HG03039 (cell line): ENCODE results near the gene FEV.

Experiments used
- ATAC-seq: cut with Tn5 transposase; IDR thresholded peaks from one replicate; pipeline ENCODE4 v1.9.1; 2021; ENCODE audit warnings: mild to moderate bottlenecking, moderate library complexity; ENCODE audit not compliant: unreplicated experiment

The FEV gene

DNA sequence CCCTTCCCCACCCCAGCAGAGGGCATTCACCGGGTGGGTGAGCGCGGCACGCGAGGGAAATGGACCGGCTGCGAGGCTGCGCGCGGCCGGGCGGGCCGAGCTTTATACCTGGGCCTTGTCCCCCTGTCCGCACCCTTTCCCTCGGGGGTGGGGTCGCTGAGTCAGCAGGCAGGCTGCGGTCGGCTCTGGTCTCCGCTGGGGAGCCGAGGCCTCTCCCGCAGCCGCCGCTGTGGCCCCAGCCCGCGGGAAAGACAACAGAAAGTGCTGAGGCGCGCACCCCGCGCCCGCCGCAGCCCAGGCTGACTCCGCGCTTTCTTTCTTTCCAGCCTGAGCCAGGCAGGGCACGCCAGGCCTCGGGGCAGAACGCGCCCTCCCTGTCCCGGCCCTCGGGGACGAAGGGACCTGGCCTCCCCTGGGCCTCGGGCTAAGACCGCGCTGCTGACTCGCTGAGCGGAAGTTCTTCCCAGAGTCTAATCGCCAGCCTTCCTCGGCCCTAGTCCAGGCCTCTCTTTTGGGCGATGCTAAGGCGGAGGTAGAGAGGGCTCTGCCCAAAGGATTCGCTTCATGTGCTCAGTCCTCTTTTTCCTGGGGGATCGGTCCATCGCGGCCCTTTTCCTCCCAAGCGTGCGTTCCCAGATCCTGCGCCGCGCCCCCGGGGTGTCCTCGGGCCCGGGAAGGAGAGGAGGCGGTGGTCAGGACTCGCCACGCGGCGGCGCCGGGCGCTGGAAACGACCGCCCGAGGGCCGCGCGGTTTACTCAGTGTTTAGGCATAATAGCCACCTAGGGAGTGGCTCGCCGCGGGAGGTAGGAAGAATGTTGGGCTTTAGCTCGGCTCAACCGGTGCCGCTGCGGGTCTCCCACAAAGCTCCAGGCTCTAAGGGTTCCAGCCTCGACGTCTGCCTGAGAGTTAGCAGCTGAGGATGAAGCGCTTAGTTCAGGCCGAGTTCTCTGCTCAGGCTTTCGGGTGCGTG, 8.6 kb upstream of the FEV start, which contains the start of gene CRYBA2:
TSS of gene CRYBA2 (minus strand) at position 78 of the 971 bp plus-strand sequence. CDS start 246 bp downstream, outside the sequence.
- ATAC-seq: no peak

DNA sequence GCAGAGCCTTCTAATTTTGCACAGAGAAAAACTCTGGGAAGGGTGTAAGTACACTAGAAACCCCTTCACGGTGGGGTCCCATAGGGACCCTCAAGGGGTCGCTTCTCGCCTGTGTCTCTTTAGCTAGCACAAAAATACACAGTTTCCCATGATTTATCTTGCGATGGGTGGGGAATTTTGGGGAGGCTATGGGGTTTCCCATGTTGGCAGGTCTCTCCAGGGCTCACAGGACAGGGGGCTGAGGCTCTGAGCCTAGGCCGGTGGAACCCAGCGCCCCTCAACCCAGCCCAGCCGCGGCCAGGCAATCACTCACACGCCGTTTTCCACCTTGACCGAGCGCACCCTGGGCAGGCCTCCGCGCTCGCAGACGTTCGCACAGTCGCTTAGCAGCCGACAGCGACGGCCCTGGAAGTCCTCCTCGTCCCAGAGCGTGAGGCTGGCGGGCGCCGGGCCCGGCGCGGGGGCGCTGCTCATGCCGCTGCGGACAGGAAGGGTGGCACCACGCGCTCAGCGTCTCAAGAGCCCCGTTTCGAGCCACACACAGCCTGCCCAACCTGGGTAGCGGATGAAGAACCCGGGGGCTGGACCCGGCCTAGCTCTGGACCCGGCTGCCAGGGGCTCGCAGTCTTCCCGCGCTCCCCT, 7.8 kb upstream of the FEV start:
- no peak for ATAC-seq

DNA sequence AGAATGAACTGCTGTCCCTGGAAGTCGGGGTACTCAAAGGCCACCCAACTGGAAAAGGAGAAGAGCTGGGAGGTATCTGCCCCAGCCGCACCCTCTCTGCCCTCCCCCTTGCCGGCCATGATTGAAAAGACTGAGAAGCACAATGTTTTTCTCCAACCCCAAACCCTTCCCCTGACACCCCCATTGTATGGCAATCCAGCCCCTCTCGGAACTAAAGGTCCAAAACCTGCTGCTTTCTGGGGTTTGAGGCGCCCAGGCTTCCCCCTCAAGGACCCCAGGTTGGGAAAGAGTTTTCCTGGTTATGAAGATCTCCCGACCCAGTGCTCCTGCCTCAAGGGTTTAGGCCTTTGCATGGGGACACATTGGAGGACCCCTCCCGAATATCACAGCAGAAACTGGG, 7.2 kb upstream of the FEV start:
- ATAC-seq: no peak

DNA sequence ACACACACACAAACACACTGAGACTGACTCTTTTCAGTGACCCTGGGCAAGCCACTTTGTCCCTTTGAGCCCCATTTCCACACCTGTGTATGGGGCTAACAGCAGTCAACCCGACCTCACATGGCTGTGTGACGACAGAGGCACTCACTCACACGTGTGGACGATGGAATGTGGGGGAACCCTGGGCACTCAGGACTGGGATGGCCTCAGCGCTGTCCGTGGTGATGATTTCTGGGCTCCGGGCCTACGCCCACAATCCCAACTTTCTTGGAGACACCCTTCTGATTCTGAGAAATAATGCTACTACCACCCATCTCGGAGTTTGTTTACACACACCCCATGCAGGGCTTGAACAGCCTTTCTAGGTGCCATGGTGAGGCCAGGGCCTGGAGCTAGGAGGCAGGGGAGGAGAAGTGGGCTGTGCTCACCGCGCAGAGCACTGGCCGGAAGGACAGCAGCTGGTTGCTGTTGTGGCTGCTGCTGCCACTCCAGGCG, 6.7 kb upstream of the FEV start:
- ATAC-seq: no peak

DNA sequence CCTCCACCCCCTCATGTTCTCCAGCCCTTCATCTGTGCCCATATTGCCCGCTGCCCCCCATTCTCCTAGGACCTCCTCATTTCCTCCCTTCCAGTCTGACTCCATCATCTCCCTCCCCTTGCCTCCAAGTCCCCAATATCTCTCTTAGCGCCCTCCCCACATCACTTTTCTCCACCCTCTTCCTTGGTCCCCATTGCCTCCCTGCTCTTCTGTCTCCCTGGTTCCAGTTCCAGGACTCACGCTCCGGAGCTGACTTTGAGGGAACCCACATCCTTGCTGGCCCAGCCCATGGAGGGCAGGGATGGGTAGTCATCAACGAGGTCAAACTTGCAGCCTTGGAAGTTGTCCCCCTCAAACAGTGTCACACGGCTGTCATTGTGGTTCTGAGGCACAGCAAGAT, 5.6 kb upstream of the FEV start:
- no peak for ATAC-seq

DNA sequence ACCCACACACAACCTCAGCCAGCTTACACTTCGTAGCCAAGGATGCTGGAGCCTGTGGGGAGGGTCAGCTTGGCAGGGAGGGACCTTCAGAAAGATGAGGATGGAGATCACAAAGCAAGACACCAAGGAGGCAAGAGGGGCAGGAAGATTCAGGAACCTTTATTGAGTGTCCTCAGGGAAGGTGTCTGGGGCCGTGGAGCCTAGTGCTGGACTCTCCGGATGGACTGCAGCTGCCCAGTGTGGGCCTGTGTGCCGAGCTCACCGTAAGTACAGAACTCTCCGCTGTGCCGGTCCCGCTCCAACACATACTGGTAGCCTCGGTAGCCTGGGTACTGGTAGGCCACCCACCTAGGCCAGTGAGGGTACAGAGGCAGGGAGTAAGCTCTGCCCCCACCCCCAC, 5.1 kb upstream of the FEV start:
- no peak for ATAC-seq

DNA sequence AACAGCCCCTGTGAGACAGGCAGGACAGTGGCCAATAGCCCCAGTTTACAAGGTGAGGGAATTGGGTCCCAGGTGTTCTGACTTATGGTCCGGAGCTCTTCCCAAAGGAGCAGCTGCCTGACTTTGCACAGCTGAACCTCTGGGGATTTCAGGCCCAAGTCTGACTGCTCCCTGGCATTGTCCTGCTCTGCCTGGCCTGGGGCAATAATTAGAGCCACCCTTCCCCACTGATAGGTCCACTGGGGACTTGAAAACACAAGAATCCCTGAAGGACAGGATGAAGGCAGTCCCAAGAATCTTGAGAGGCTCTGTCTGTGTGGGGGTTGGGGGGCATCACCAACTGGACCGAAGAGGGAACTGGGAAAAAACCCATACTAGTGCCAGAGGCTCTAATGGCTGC, 3.7 kb upstream of the FEV start:
- no peak for ATAC-seq

DNA sequence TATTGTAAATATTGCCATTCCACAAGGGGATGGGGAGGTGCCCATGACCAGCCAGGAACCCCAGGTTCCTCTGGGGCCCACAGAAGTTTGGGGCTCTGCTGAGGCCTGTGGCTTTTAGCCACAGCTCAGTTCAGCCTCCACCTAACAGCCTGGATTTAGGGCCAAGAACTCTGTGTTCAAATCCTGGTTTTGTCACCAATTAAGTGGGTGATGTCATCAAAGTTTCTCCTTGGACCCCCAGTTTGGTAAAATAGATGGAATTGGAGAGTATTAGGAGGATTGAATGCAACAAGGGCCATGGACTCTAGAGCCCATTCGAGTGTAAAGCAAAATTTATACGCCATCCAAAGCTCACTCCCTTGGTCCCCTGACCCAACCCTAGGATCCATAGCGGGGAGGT, 3.2 kb upstream of the FEV start:
- ATAC-seq: no peak

DNA sequence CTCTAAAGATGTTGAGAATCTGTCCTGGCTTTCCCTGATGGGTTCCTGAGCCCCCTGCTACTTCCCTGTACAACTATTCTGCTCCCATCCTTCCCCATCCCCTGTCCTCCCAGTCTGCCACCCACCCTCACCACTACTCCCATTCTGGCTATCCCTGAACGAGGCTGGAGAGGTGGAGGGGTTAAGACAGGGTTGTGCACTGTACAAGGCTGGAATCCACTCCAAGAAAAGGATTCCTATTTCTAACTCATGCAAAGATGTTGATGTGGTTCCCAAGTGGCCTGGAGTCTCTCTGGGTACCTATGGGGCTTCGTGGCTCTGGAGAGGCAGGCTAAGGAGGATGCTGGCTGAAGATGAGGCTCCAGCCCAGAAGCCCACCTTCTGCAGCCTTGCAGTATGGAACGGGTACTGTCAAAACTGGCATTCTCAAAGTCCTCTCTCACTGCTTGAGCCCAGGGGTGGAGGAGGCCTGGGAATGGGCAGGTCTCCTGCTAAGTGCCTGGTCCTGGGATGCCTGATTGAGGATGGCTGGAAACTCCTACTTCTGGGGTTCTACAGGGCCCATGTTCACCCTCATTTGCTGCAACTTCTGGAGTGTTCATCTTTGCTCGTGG, 1.3 kb upstream of the FEV start:
- no peak for ATAC-seq

DNA sequence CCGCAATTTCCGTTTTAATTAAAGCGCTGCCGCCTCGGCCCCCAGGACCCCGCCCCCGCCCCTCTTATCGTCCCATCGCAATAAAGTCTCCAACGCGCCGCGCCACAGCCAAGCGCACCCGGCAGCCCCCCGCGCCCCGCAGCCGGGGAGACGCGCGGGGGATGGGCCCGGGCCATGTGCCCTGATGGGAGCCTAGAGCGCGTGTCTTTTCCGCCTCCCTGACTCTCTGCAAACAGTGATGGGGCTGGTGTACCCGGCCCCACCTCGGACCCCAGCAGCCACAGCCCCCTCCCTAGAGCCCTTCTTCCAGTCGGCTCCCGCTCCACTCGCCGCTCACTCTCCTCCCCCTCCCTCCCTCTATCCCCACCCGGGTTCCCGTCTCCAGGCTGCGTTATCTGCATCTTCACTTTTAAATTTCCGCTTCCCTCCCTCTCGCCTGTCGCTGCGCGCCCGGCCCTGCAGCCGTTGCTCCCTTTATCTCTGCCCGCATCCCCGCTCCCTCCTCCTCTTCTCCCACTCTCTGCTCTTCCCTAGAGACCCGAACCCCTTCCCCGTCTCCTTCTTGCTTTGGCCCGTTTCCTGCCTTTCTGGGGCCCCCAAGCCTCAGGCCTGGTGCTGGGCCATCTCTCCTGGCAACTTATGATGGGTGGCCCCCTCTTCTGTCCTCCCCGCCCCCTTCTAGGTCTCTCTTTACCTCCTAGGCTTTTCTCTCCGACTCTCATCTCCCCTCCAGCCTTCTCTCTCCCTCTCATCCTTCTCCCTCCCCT, 524 bp upstream of the FEV start:
- no peak for ATAC-seq

DNA sequence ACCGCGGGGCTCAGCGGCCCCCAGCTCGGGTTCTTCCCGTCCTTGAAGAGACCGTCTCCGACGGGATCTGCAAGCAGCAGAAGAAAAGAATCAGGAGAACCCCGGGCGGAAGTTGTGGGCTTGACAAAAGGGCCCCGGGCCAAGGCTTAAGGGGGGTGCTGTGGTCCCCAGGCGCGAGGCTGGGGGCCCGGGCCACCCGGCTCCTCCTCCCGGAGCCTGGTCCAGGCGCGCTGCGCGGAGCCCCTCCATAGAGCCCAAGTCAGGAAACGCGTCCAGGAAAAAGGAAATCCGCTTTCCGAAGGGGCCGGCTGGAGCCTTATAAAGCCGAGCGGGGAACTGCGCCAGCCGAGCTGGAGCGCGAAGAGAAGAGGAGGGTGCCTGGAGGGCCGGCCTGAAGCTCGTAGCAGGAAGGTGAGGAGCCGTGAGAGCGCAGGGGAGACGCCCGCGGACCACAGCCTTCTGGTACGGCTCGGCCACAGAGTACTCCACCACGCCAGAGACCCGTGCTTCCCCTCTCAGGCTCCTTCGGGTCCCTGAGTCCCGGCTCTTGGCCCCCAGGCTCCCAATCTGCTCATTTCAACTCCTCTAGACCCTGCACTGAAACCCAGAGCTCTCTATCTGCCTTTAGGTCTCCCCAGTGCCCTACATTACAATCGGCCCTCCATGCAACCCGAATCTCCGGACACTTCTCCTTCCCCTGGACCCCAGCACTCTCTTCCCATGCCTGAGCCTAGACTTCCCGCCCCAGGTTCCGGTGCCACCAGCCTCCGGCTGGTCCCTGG, 554 bp downstream of the FEV start:
- no peak for ATAC-seq

DNA sequence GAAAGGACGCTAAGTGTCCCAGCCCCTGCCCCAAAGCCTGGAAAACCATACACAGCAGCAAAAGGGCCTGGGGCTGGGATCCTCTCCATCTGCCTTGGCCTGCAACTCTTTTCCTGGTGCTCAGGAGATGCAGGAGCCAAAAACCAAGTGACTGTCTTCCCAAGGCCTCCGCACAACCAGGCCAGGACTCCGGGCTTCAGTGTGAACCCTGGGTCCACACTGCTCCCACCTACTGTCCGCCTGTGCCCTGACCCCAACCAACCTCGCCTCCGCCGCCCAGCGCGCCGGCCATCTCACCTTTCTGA, 1.1 kb downstream of the FEV start:
- no peak for ATAC-seq

DNA sequence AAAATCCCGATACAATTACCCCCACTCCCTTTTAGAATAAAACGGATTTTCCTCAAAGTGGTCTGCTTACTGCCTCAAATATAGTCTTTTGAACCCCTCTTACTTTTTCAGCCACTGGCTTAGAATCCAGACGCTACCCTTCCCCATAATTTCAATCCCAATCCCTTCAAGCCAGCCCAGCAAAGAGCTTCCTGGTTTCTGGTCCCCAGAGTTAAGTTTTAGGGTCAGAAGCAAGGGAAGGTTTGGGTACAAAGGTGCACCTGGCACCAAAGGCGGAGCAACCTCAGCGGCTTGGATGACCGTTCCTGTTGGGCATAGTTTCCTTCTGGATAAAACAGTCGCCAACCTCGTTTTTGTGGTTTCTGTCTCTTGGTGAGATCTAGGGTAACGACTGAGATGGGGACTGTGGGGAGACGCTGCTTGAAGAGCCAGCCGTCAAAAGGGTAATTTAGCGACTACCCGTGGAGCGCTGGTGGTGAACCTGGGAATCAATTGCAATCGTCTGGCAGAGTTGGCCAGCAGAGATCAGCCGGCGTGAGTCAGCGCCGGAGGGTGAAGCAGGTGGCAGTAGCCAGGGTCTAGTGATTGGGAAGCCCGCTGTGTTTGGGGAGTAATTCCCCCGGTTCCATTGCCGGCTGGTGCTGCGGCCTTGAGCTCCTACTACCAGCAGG, 1.6 kb downstream of the FEV start:
- no peak for ATAC-seq

DNA sequence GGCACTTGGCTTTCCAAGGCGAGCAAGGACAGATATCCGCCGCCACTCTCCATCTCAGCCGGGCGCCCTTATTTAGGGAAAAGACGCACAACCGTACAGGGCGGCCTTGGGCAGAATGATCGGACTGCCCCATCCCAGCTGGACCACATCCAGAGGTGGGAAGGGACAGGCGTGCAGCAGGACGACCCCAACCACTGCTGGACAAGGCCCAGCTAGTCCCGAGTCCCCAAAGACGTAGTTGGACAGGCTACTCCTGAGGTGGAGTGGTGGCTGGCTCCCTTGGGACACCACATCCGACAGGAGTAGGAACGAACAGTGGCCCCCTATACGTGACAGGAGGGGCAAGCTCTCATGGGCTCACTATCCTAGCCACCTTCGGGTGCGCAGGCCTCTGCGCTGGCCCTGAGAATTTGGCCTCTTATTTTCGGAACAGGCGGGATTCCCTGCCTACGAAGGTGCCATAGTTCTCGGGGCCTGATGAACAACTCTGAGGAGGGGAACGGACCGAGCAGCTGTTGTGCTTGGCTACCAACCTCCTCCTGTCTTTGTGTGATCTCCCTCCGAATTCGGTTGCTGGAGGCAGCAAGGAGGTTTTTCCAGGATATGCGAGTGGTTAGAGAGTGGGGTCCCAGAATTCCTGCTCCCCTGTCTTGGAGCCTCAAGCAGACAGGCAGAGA, 2.3 kb downstream of the FEV start:
- no peak for ATAC-seq

DNA sequence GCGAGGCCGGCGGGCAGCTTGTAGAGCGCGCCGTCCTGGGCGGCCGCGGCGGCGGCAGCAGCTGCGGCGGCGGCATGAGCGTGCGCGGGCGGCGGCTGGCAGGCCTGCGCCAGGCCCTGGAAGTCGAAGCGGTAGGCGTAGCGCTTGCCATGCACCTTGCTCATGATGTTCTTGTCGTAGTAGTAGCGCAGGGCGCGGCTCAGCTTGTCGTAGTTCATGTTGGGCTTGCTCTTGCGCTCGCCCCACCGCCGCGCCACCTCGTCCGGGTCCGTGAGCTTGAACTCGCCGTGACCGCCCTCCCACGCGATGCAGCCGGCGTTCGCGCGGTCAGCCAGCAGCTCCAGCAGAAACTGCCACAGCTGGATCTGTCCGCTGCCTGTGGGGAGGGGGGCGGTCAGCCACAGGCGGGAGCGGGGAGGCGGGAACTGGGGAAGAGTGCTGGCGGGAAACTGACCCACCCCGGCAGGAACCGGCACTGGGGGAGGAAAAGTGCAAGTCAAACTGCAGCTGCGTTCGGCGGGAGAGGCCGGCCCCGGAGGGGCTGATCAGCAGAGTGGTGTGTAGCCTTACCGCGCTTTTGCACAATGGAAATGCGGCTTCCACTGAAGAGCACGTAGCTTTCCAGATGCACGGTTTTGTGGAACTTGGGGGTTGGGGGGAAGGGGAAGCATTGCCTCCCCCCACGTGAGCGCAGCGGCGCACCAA, 3.0 kb downstream of the FEV start:
- ATAC-seq: no peak

DNA sequence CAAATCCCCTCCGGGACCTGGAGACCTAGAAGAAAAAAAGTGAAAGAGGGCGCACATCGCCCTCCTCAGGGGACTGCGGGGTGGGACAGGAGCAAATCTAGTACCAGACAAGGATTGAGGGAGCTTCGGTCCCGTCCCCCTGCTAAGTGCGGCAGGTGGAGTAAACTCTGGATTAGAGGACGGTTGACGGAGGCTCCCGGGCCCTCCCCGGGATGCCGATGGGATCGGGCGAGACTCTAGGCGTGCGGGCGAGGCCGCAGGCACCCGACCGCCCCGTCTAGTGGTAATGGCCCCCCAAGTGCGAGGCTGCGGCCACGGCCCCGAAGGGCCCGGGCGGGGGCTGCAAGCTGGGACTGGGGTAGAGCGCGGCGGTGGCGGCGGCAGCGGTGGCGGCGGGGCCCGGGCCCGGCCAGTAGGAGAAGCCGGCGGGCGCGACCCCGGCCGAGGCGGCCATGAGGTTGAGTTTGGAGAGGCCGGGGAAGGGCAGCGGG, 3.5 kb downstream of the FEV start:
- no peak for ATAC-seq

DNA sequence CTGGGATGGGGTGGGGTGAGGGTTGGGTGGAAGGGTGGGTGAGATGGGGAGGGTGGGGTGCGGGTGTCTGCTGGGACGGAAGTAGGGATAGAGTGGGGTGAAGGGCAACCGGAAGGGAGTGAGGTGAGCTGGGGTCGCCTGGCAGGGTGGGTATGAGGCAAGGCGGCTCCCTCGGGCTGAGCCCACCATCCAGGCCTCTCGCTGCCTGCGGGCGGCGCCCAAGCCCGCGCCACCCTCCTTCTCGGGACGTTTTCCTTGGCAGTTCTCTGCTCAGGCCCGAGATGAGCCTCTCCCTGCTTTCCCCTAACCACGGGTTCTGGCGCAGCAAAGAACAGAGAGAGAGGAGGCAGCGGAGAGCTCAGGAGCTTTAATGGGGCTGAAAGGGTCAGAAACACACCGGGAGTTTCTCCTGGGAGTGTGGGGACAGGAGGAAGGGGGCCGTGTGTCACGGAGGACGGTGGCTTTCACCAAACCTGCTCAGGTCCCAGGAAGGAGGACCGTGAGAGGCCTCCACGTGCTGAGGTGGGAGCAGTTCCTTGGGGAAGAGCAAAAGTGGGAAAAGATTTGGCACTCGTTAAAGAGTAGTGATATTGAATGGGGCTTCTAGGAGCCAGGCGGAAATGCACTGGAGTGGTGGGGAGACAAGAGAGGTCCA, 4.1 kb downstream of the FEV start:
- ATAC-seq: no peak
